ENCODE data around the gene ATP10B.

DNA sequence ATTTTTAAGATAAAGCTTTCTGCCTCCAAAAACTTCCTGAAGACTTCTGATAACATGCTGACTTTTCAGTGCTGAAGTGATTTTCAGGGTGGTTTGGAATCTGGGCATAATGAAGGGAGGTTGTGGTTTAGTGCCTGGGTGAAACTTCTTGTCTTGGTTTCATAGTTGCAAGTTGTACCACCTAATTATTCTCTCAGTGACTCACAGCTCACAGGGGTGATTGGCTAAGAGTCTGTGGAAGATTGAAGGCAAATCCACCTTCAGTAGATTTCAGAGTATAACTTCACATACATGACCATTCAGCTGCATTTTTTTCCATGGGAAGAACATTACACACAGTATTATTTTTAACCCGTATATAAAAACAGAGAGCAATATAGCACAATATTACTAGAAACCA lies 230.5 kb downstream of the ATP10B start:
- TF ChIP-seq RELA (CRISPR knock-in tag; IDR thresholded peaks at IDR 0.05; ENCODE audit: borderline replicate concordance), result no peak
- TF ChIP-seq, protein P1, sequence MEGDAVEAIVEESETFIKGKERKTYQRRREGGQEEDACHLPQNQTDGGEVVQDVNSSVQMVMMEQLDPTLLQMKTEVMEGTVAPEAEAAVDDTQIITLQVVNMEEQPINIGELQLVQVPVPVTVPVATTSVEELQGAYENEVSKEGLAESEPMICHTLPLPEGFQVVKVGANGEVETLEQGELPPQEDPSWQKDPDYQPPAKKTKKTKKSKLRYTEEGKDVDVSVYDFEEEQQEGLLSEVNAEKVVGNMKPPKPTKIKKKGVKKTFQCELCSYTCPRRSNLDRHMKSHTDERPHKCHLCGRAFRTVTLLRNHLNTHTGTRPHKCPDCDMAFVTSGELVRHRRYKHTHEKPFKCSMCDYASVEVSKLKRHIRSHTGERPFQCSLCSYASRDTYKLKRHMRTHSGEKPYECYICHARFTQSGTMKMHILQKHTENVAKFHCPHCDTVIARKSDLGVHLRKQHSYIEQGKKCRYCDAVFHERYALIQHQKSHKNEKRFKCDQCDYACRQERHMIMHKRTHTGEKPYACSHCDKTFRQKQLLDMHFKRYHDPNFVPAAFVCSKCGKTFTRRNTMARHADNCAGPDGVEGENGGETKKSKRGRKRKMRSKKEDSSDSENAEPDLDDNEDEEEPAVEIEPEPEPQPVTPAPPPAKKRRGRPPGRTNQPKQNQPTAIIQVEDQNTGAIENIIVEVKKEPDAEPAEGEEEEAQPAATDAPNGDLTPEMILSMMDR (IDR thresholded peaks at IDR 0.05), result no peak
- TF ChIP-seq NR3C1 (CRISPR knock-in tag; conservative IDR thresholded peaks at IDR 0.05; ENCODE audit: low read depth), result no peak
- TF ChIP-seq, protein P2, sequence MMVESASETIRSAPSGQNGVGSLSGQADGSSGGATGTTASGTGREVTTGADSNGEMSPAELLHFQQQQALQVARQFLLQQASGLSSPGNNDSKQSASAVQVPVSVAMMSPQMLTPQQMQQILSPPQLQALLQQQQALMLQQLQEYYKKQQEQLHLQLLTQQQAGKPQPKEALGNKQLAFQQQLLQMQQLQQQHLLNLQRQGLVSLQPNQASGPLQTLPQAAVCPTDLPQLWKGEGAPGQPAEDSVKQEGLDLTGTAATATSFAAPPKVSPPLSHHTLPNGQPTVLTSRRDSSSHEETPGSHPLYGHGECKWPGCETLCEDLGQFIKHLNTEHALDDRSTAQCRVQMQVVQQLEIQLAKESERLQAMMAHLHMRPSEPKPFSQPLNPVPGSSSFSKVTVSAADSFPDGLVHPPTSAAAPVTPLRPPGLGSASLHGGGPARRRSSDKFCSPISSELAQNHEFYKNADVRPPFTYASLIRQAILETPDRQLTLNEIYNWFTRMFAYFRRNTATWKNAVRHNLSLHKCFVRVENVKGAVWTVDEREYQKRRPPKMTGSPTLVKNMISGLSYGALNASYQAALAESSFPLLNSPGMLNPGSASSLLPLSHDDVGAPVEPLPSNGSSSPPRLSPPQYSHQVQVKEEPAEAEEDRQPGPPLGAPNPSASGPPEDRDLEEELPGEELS (CRISPR knock-in tag; IDR thresholded peaks at IDR 0.05), result no peak
- TF ChIP-seq ZNF138 (CRISPR knock-in tag; conservative IDR thresholded peaks at IDR 0.05), result no peak
- TF ChIP-seq CREM (CRISPR knock-in tag; IDR thresholded peaks at IDR 0.05), result no peak
- TF ChIP-seq ZNF232 (CRISPR knock-in tag; IDR thresholded peaks at IDR 0.05), result no peak
- TF ChIP-seq, protein P3, sequence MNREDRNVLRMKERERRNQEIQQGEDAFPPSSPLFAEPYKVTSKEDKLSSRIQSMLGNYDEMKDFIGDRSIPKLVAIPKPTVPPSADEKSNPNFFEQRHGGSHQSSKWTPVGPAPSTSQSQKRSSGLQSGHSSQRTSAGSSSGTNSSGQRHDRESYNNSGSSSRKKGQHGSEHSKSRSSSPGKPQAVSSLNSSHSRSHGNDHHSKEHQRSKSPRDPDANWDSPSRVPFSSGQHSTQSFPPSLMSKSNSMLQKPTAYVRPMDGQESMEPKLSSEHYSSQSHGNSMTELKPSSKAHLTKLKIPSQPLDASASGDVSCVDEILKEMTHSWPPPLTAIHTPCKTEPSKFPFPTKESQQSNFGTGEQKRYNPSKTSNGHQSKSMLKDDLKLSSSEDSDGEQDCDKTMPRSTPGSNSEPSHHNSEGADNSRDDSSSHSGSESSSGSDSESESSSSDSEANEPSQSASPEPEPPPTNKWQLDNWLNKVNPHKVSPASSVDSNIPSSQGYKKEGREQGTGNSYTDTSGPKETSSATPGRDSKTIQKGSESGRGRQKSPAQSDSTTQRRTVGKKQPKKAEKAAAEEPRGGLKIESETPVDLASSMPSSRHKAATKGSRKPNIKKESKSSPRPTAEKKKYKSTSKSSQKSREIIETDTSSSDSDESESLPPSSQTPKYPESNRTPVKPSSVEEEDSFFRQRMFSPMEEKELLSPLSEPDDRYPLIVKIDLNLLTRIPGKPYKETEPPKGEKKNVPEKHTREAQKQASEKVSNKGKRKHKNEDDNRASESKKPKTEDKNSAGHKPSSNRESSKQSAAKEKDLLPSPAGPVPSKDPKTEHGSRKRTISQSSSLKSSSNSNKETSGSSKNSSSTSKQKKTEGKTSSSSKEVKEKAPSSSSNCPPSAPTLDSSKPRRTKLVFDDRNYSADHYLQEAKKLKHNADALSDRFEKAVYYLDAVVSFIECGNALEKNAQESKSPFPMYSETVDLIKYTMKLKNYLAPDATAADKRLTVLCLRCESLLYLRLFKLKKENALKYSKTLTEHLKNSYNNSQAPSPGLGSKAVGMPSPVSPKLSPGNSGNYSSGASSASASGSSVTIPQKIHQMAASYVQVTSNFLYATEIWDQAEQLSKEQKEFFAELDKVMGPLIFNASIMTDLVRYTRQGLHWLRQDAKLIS (CRISPR knock-in tag; IDR thresholded peaks at IDR 0.05; ENCODE audit: borderline replicate concordance), result no peak
- TF ChIP-seq, protein P4, sequence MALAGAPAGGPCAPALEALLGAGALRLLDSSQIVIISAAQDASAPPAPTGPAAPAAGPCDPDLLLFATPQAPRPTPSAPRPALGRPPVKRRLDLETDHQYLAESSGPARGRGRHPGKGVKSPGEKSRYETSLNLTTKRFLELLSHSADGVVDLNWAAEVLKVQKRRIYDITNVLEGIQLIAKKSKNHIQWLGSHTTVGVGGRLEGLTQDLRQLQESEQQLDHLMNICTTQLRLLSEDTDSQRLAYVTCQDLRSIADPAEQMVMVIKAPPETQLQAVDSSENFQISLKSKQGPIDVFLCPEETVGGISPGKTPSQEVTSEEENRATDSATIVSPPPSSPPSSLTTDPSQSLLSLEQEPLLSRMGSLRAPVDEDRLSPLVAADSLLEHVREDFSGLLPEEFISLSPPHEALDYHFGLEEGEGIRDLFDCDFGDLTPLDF (CRISPR knock-in tag; IDR thresholded peaks at IDR 0.05), result no peak
- TF ChIP-seq, protein P5, sequence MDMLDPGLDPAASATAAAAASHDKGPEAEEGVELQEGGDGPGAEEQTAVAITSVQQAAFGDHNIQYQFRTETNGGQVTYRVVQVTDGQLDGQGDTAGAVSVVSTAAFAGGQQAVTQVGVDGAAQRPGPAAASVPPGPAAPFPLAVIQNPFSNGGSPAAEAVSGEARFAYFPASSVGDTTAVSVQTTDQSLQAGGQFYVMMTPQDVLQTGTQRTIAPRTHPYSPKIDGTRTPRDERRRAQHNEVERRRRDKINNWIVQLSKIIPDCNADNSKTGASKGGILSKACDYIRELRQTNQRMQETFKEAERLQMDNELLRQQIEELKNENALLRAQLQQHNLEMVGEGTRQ (CRISPR knock-in tag; IDR thresholded peaks at IDR 0.05), result no peak
- no peak for TF ChIP-seq TCF7 (CRISPR knock-in tag; IDR thresholded peaks at IDR 0.05; ENCODE audit: low read depth)
- TF ChIP-seq, protein P6, sequence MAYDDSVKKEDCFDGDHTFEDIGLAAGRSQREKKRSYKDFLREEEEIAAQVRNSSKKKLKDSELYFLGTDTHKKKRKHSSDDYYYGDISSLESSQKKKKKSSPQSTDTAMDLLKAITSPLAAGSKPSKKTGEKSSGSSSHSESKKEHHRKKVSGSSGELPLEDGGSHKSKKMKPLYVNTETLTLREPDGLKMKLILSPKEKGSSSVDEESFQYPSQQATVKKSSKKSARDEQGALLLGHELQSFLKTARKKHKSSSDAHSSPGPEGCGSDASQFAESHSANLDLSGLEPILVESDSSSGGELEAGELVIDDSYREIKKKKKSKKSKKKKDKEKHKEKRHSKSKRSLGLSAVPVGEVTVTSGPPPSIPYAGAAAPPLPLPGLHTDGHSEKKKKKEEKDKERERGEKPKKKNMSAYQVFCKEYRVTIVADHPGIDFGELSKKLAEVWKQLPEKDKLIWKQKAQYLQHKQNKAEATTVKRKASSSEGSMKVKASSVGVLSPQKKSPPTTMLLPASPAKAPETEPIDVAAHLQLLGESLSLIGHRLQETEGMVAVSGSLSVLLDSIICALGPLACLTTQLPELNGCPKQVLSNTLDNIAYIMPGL (CRISPR knock-in tag; IDR thresholded peaks at IDR 0.05), result no peak

All from WTC11 (cell line).